Neural cell (in vitro differentiated cells): Measurements from ENCODE around the gene SAC3D1.

Source experiments
- EP300 ChIP-seq: fragments of 450-650 bp; conservative IDR thresholded peaks from 2 replicates; pipeline ENCODE4 v1.6.1; 2014; ENCODE audit warnings: antibody characterized with exemption, mild to moderate bottlenecking, moderate library complexity; ENCODE audit not compliant: poor library complexity, severe bottlenecking
- EZH2 ChIP-seq: fragments of 200-600, 300-800 bp; shearing (Covaris generic), sonication (generic); IDR thresholded peaks from 2 replicates; pipeline ENCODE4 v1.6.1; 2014; ENCODE audit warnings: antibody characterized with exemption, low read length, borderline replicate concordance, mild to moderate bottlenecking; ENCODE audit not compliant: insufficient read depth, poor library complexity, severe bottlenecking
- MXI1 ChIP-seq: fragments of 450-650 bp; conservative IDR thresholded peaks from 2 replicates; pipeline ENCODE4 v1.6.1; 2014; ENCODE audit warnings: antibody characterized with exemption, mild to moderate bottlenecking; ENCODE audit not compliant: poor library complexity, severe bottlenecking
- POLR2AphosphoS5 ChIP-seq: IDR thresholded peaks from 2 replicates; pipeline ENCODE4 v1.6.1; 2012
- RAD21 ChIP-seq: fragments of 450-650 bp; conservative IDR thresholded peaks from 2 replicates; pipeline ENCODE4 v1.6.1; 2014; ENCODE audit warnings: antibody characterized with exemption, mild to moderate bottlenecking, moderate library complexity
- REST ChIP-seq: IDR thresholded peaks from 2 replicates; pipeline ENCODE4 v1.6.1; 2012; ENCODE audit warnings: borderline replicate concordance
- SMC3 ChIP-seq: fragments of 450-650 bp; conservative IDR thresholded peaks from 2 replicates; pipeline ENCODE4 v1.6.1; 2014; ENCODE audit warnings: antibody characterized with exemption, mild to moderate bottlenecking, moderate library complexity; ENCODE audit not compliant: poor library complexity
- TF ChIP-seq, protein P1 (sequence below): fragments of 450-650 bp; IDR thresholded peaks from 2 replicates; pipeline ENCODE4 v1.5.1; 2014; ENCODE audit warnings: antibody characterized with exemption, mild to moderate bottlenecking, moderate library complexity; ENCODE audit not compliant: poor library complexity, severe bottlenecking

DNA sequence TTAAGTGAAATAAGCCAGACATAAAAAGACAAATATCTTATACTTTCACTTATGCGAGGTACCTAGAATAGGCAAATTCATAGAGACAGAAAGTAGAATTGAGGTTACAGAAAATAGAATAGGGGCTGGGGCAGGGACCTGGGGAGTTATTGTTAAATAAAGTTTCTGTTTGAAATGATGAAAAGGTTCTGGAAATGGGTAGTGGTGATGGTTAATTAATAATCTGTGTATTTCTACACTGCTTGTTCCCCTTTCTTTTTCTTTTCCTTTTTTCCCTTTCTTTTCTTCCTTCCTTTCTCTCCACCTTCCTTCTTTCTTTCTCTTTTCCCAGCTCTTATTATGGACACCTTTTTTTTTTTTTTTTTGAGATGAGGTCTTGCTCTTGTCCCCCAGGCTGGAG is 14.5 kb downstream of the SAC3D1 start:
- TF ChIP-seq, protein P1, sequence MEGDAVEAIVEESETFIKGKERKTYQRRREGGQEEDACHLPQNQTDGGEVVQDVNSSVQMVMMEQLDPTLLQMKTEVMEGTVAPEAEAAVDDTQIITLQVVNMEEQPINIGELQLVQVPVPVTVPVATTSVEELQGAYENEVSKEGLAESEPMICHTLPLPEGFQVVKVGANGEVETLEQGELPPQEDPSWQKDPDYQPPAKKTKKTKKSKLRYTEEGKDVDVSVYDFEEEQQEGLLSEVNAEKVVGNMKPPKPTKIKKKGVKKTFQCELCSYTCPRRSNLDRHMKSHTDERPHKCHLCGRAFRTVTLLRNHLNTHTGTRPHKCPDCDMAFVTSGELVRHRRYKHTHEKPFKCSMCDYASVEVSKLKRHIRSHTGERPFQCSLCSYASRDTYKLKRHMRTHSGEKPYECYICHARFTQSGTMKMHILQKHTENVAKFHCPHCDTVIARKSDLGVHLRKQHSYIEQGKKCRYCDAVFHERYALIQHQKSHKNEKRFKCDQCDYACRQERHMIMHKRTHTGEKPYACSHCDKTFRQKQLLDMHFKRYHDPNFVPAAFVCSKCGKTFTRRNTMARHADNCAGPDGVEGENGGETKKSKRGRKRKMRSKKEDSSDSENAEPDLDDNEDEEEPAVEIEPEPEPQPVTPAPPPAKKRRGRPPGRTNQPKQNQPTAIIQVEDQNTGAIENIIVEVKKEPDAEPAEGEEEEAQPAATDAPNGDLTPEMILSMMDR: no peak
- TF ChIP-seq MXI1: no peak
- TF ChIP-seq POLR2AphosphoS5: no peak
- no peak for TF ChIP-seq SMC3
- no peak for TF ChIP-seq EZH2
- no peak for TF ChIP-seq RAD21
- TF ChIP-seq REST: no peak
- TF ChIP-seq EP300: no peak
